Measurements from ENCODE around the gene HEXB. TPM values are rescaled to one million over a fixed set of nuclear protein-coding genes. Genes with fewer than 3 reads are reported as not detected.

The HEXB gene
- total and polyA plus RNA-seq, 2 of the 4 experiments (the other 2 are of a cell fraction) = 76.7 to 126 TPM

DNA sequence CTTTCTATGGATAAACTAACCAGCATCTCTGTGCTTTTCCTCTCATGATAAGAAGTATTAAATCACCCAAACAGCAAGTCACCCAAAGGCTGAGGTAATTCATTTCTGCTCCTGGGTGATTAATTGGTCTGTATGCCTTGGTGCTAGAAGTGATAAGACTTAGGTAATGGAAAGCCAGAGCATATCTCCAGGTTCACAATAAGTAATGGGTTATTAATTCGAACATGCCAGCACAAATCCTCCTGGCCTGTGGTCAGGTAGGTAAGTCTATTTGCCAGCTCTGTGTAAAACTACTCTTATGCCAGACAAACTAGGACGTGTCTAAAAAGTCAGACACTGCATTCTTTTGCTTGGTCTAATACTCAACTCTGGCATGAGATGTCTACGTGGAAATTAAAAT, 33.3 kb upstream of the HEXB start:
- Histone ChIP-seq H2BK15ac (ENCODE audit: low read depth, low read length) (no peak overlapping the region), H3K36me3 (ENCODE audit: control insufficient read depth, insufficient read depth, low read length) (no peaks in the 10 kb centered on the region), H2AK9ac (replicated peaks; ENCODE audit: low read depth, low read length, poor library complexity) (no peak overlapping the region), H3K14ac (replicated peaks; ENCODE audit: low read depth, low read length) (no peak overlapping the region), H3K4me3 (ENCODE audit: insufficient read depth, low read depth, low read length) (no peak overlapping the region), H4K8ac (ENCODE audit: low read depth in 2 of 2, low read length in 2 of 2) (no peak overlapping the region), H3K9me3 (ENCODE audit: control insufficient read depth, insufficient read depth, low read length) (no peaks in the 10 kb centered on the region), H3K9me1 (ENCODE audit: insufficient read depth, low read length) (no peaks in the 10 kb centered on the region), H2BK5ac (ENCODE audit: low read depth, low read length, poor library complexity, severe bottlenecking) (no peak overlapping the region), H3K56ac (ENCODE audit: extremely low read depth, insufficient read depth, low read length) (no peak overlapping the region), H2BK20ac (ENCODE audit: low read depth, low read length) (no peak overlapping the region), H3K18ac (ENCODE audit: low read depth, low read length) (no peak overlapping the region), H2BK120ac (ENCODE audit: low read depth, low read length) (no peak overlapping the region), H3K27ac (ENCODE audit: insufficient read depth, low read length) (no peak overlapping the region), H3K4me2 (ENCODE audit: low read depth, low read length) (no peak overlapping the region), H4K20me1 (ENCODE audit: insufficient read depth, low read length) (no peaks in the 10 kb centered on the region), H4K91ac (ENCODE audit: insufficient read depth, low read depth, low read length) (no peak overlapping the region), H3K4ac (ENCODE audit: low read depth, low read length) (no peak overlapping the region), H3K79me1 (ENCODE audit: low read depth in 1 of 2, low read length in 2 of 2) (no peaks in the 10 kb centered on the region), H3K9ac (ENCODE audit: low read depth, low read length) (no peak overlapping the region), H2AK5ac (ENCODE audit: low read depth, low read length) (no peak overlapping the region), H3K4me1 (ENCODE audit: control insufficient read depth, insufficient read depth, low read length) (peaks cover 4% of the 10 kb centered on the region; the same call in 1 of the 2 replicates), H2AFZ (replicated peaks; ENCODE audit: low read length, poor library complexity) (no peak overlapping the region), H4K5ac (ENCODE audit: low read depth, low read length) (no peak overlapping the region), H3K27me3 (ENCODE audit: control insufficient read depth, insufficient read depth, low read length) (no peaks in the 10 kb centered on the region), H3K23ac (ENCODE audit: low read depth, low read length) (no peak overlapping the region)
- DNase-seq = no peak
- intact Hi-C loops (cut with micrococcal nuclease) = no loop called here
- in situ Hi-C loops (cut with MboI; ENCODE audit: low sequenced_read_pairs) = loop anchor here (25.0 kb wide), 1 partner anchor 611 kb away; no protein-coding TSS in a partner anchor
- dilution Hi-C loops (cut with HindIII; ENCODE audit: low sequenced_read_pairs, unreplicated experiment) = no loop called here
- 83% methylated on average over 1 of the region's 3 CpGs; no CpG with 5 or more reads in 1 of the 2 experiments for WGBS, 2 experiments (ENCODE audit: extremely low coverage in 2 of 2, insufficient read length in 1 of 2)
- TF ChIP-seq, protein P1, sequence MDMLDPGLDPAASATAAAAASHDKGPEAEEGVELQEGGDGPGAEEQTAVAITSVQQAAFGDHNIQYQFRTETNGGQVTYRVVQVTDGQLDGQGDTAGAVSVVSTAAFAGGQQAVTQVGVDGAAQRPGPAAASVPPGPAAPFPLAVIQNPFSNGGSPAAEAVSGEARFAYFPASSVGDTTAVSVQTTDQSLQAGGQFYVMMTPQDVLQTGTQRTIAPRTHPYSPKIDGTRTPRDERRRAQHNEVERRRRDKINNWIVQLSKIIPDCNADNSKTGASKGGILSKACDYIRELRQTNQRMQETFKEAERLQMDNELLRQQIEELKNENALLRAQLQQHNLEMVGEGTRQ (IDR thresholded peaks at IDR 0.05; ENCODE audit: low read depth, low read length) = no peak
- TF ChIP-seq, protein P2, sequence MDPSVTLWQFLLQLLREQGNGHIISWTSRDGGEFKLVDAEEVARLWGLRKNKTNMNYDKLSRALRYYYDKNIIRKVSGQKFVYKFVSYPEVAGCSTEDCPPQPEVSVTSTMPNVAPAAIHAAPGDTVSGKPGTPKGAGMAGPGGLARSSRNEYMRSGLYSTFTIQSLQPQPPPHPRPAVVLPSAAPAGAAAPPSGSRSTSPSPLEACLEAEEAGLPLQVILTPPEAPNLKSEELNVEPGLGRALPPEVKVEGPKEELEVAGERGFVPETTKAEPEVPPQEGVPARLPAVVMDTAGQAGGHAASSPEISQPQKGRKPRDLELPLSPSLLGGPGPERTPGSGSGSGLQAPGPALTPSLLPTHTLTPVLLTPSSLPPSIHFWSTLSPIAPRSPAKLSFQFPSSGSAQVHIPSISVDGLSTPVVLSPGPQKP (IDR thresholded peaks at IDR 0.05; ENCODE audit: borderline replicate concordance, low read depth, low read length) = no peak
- TF ChIP-seq MAZ (IDR thresholded peaks at IDR 0.05; ENCODE audit: borderline replicate concordance, low read depth, low read length) = no peak
- no peak for TF ChIP-seq FOS (IDR thresholded peaks at IDR 0.05; ENCODE audit: low read depth, low read length)
- no peak for TF ChIP-seq MXI1 (IDR thresholded peaks at IDR 0.05; ENCODE audit: borderline replicate concordance, low read depth, low read length)
- no peak for TF ChIP-seq RAD21 (IDR thresholded peaks at IDR 0.05; ENCODE audit: low read length)
- ChIA-PET CTCF (no interaction called here), POLR2A (ENCODE audit: unreplicated experiment) (no interaction called here)
- BruUV-seq (replicated peaks) = no TSS peak
- ATAC-seq (ENCODE audit: low read depth) = no peak

Measured in IMR-90 (cell line).